ENCODE measurements around the gene HORMAD2.
"Not testable (repeated sequence)": the region's sequence is repeated elsewhere in the genome, so short reads cannot be mapped to it uniquely, and the experiment has no call there.

HORMAD2 gene

GRCh38 chr22:30088468-30088867 is 8.2 kb downstream of the HORMAD2 start:
- POLR2A ChIA-PET = no interaction called here
- DNase-seq (ENCODE audit: low read depth, low spot score) = no peak

GRCh38 chr22:30089655-30089974 is 9.4 kb downstream of the HORMAD2 start:
- no peak overlapping the region for H3K4me3 ChIP-seq (ENCODE audit: low read depth, low read length)
- ChIA-PET POLR2A (no interaction called here), CTCF (interaction anchor here (0.9 to 5.8 kb wide), 16 partner anchors 13 to 502 kb away, joined by 3 to 65 read pairs (median 11); no protein-coding TSS in a partner anchor)
- no peak for DNase-seq (ENCODE audit: low read depth, low spot score)
- no peak for TF ChIP-seq CTCF (IDR thresholded peaks at IDR 0.05; ENCODE audit: insufficient read depth, low read length, missing control alignments)

More at GRCh38 chr22:30088468-30088867, 8.2 kb downstream of the HORMAD2 start:
- CTCF ChIA-PET = interaction anchor here (0.6 to 5.8 kb wide), 69 partner anchors 8 to 694 kb away, joined by 3 to 65 read pairs (median 4); partner anchors contain the start of genes HORMAD2, MTMR3, THOC5 and UQCR10
- H3K4me3 ChIP-seq (ENCODE audit: low read depth, low read length) = no peak overlapping the region
- no peak for TF ChIP-seq CTCF (IDR thresholded peaks at IDR 0.05; ENCODE audit: insufficient read depth, low read length, missing control alignments)

- no peak for DNase-seq (ENCODE audit: low read depth, low spot score)
- H3K4me3 ChIP-seq (ENCODE audit: low read depth, low read length) = no peak overlapping the region
- ChIA-PET POLR2A (no interaction called here), CTCF (interaction anchor here (0.9 to 5.8 kb wide), 6 partner anchors 9 to 456 kb away, joined by 3 to 58 read pairs (median 10); no protein-coding TSS in a partner anchor)
- TF ChIP-seq CTCF (IDR thresholded peaks at IDR 0.05; ENCODE audit: insufficient read depth, low read length, missing control alignments) = no peak
Measured at GRCh38 chr22:30092686-30093085, 12.4 kb downstream of the HORMAD2 start.

GRCh38 chr22:30094804-30095203 is 14.5 kb downstream of the HORMAD2 start:
- no peak overlapping the region for H3K4me3 ChIP-seq (ENCODE audit: low read depth, low read length)
- no peak for DNase-seq (ENCODE audit: low read depth, low spot score)
- no peak for TF ChIP-seq CTCF (IDR thresholded peaks at IDR 0.05; ENCODE audit: insufficient read depth, low read length, missing control alignments)
- CTCF ChIA-PET = interaction anchor here (1.5 kb wide), 1 partner anchor 160 kb away, joined by 5 read pairs; no protein-coding TSS in a partner anchor
- POLR2A ChIA-PET = no interaction called here

- TF ChIP-seq CTCF (IDR thresholded peaks at IDR 0.05; ENCODE audit: insufficient read depth, low read length, missing control alignments) = no peak
- H3K4me3 ChIP-seq (ENCODE audit: low read depth, low read length) = no peak overlapping the region
- DNase-seq (ENCODE audit: low read depth, low spot score) = no peak
- ChIA-PET CTCF (interaction anchor here (1.0 to 3.5 kb wide), 3 partner anchors 10 to 166 kb away, joined by 5 to 16 read pairs (median 10); no protein-coding TSS in a partner anchor), POLR2A (no interaction called here)
Measured at GRCh38 chr22:30097861-30098260, 17.6 kb downstream of the HORMAD2 start.

- CTCF ChIA-PET = interaction anchor here (2.0 kb wide), 1 partner anchor 13 kb away, joined by 4 read pairs; no protein-coding TSS in a partner anchor
- POLR2A ChIA-PET; DNase-seq (ENCODE audit: low read depth, low spot score); H3K4me3 ChIP-seq (ENCODE audit: low read depth, low read length): not testable (repeated sequence)
Measured at GRCh38 chr22:30100770-30101169, 20.5 kb downstream of the HORMAD2 start.

All from AG04449 (cell line).